Measurements from ENCODE around the gene SLC16A12.

GRCh38 chr10:89582022-89582421 lies 46.6 kb upstream of the SLC16A12 start:
- TF ChIP-seq GTF2F1 (IDR thresholded peaks at IDR 0.05; ENCODE audit: borderline replicate concordance, low read depth, low read length) = no peak
- no peak for TF ChIP-seq BCL11A (IDR thresholded peaks at IDR 0.05; ENCODE audit: low read depth in 2 of 2, low read length in 2 of 2)
- no peak for TF ChIP-seq CTCF (IDR thresholded peaks at IDR 0.05; ENCODE audit: control extremely low read depth in 1 of 3, insufficient read depth in 1 of 3, low read depth in 1 of 3, low read length in 3 of 3)
- TF ChIP-seq POU5F1 (IDR thresholded peaks at IDR 0.05; ENCODE audit: low read depth, low read length) = no peak
- TF ChIP-seq RAD21 (IDR thresholded peaks at IDR 0.05 in 1 of 2, conservative IDR thresholded peaks at IDR 0.05 in 1 of 2; ENCODE audit: low read depth in 2 of 2, low read length in 2 of 2) = no peak
- TF ChIP-seq CREB1 (IDR thresholded peaks at IDR 0.05) = no peak
- TF ChIP-seq EZH2 (IDR thresholded peaks at IDR 0.05; ENCODE audit: low read depth, low read length, severe bottlenecking) = no peak
- no peak for TF ChIP-seq ATF3 (IDR thresholded peaks at IDR 0.05; ENCODE audit: insufficient read depth, low read depth, low read length)
- no peak for TF ChIP-seq YY1 (IDR thresholded peaks at IDR 0.05; ENCODE audit: low read depth, low read length)
- TF ChIP-seq CHD2 (IDR thresholded peaks at IDR 0.05; ENCODE audit: low read length) = no peak
- TF ChIP-seq SIN3A (conservative IDR thresholded peaks at IDR 0.05 in 1 of 2, IDR thresholded peaks at IDR 0.05 in 1 of 2; ENCODE audit: low read depth in 1 of 2, low read length in 2 of 2) = no peak
- TF ChIP-seq POLR2A (IDR thresholded peaks at IDR 0.05; ENCODE audit: control extremely low read depth in 1 of 2, low read depth in 2 of 2, low read length in 2 of 2) = no peak

All from H1 (cell line).